GM19099 (cell line): Measurements from ENCODE around the gene ESPL1.

ENCODE experiments used
- POLR2A ChIP-seq: IDR thresholded peaks from 3 replicates; pipeline ENCODE4 v1.6.1; 2011; ENCODE audit warnings: low read depth; ENCODE audit not compliant: insufficient read length; ENCODE audit errors: extremely low read depth

Gene ESPL1

DNA sequence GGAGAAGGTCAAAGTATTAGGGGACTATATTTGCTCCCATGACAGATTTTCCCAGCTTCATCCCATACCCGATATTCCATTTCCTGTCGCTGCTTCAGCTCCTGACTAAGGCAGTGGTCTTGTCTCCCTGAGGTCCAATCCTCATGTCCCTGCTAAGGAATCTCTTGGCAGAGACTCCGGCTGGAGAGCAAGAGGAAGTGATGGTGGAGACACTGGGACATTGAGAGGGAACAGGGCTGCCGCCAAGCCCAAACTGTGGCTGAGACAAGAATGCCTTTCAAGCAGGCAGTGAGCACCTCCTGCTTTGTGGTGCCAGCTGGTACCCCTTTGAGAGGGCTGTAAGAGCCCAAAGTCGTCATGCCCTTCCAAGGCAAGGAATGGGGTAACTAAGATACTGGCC, 62.6 kb downstream of the ESPL1 start:
- no peak for TF ChIP-seq POLR2A

DNA sequence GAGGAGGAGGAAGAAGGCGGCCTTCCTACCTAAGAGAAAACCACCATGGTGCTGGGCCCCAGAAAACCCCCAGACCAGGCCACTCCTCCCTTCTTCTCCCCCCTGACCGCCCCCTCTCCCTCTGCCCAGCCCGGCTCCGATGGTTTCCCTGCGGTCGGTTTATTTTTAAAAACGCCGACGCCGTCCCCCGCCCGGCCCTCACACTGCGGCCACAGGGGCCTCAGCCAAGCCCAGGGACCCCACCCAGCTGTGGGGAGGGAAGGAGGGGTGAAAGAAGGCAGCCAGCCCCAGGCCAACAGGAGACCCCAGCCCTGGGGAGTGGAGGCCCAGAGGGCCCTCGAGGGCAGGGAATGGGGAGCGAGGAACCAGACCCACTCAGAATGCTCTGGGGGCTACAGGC, 64.6 kb downstream of the ESPL1 start:
- no peak for TF ChIP-seq POLR2A

DNA sequence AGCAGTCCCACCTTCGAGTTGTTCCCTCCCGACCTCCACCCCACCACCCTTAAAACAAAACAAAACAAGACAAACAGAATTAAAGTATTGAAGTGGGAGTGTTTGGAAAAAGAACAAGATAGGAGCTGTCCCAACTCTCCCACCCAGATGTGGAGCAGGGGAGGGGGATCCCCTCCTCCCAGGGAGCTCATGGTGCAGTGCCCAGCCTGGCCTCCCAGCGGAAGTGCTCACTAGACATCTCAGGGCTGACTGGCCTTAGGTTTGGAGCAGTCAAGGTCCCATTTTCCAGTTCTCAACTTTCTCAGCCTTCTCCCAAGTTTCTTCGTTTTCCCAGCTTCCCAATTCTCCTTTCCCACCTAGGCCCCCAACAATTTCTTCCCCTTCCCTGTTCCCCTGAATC, 65.2 kb downstream of the ESPL1 start:
- TF ChIP-seq POLR2A = no peak

DNA sequence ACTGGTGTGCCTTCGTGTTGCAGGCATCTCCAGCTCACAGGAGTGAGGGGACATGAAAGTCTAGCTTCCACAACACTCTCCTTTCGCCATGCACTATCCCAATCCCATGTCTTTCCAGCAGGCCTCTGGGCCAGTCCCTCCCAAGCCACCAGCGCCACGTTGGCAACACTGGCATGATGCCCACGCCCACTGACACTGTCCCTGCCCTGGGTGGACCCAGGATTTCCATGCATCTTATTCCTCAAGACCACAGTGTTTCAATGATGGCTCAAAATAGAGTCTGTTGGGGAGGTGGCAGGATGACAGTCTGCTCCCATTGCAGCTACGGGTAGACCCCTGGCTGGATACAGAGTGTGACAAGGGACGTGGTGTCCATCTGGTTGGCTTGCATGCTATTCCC, 65.7 kb downstream of the ESPL1 start:
- no peak for TF ChIP-seq POLR2A

DNA sequence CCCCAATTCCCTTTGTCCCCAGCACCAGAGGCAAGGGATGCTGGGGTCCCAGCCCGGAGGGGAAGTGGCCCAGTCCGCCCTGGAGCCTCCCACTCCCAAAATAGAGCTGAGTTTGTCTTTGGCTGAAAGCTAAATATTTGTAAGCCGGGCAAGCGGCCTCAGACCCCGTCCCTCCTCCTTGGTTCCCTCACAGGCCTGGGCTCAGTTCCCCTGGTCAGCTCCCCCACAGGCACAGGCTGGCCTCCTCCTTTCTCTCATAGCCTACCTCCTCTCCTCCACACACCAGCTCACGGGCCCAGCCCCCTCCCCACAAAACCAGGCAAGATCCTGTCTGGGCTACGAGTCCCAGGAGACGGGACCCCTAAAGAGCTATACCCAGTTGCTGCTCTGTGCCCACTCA, 66.7 kb downstream of the ESPL1 start:
- no peak for TF ChIP-seq POLR2A

DNA sequence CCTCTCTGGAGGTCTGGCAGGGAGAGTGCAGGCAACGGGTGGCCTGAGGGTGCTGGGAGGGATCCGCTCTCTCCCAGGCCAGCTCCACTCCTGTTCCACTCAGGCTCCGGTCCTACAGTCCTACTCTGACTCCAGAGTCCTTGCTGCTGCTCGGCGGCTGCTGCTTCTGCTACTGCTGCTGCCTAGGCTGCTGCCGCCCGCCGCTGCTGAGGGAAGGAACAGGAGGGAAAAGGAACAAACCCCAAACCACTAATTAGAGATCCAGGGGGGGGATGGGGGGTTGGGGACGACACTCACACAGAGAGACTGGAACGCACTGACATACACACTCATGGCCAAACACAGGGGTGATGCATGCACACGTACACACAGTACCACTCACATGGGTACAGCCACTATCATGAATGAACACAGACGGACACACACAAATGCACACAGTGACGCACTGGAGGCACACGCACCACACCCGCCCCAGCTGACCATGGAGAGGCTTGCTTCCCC, 68.1 kb downstream of the ESPL1 start, which contains the start of gene SP7:
Gene SP7, minus strand, starts transcription at position 174 of the 501 bp plus-strand sequence. CDS start 708 bp downstream, outside the sequence.
- TF ChIP-seq POLR2A = no peak

DNA sequence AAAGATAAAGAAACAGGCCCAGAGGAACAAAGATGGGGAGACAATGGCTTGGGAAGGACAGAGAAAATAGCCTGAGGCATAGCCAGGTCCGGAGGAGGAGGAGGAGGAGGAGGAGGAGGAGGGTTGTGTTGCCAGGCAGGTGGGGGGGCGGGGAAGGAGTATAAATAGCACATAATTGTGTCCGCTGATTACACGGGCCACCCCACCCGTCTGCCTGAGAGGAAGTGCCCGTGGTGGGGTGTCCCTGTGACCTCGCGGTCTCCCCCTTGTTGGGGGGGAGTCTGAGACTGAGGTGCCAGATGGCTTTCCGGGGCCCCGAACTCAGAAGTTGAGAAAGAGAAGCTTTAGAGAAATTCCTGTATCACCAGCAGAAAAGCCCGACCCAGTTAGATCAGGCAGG, 69.9 kb downstream of the ESPL1 start:
- TF ChIP-seq POLR2A = no peak

DNA sequence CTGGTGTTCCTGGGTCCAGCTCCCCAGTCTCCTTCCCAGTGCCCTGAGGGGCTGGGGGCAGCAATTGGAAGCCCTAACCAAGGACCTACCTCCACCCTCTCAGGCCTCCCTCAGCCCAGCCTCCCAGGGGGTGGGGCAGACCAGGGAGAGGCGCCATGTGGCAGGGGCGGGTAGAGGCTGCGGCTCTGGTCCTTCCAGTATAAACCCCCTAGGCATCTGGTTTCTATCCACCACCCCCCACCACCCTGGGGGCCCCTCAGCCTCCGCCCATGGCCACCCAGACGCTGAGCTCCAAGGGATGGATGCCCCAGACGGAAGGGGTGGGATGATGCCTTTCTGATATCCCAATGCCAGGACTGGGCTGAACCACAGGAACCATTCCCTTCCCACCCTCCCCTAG, 70.8 kb downstream of the ESPL1 start:
- TF ChIP-seq POLR2A = no peak

DNA sequence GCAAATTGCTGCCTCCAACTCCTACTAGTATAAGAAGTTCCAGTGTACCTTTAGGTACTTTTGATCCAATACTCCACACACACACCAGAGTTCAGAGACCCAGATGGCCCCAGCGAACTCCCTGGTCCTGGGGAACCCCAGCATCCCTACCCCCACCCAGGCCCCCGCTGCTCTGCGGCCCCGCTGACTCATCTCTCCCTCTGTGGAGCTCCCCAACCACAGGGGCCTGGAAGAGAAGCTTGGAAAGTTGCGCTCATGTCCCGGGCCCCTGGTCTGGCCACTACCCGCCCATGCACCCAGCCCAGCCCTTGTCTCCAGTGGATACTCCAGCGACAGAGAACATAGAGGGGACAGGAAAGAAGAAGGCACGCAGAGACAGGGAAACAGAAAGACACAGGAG, 72.3 kb downstream of the ESPL1 start:
- no peak for TF ChIP-seq POLR2A
